Activated naive CD8-positive, alpha-beta T cell treated with anti-CD3 and anti-CD28 coated beads, Interleukin-2, amount 50 U/mL, for 24 hours (primary cell): Measurements from ENCODE around the gene TRPC4.

Experiments
- ATAC-seq: fragments of 150-1000 bp; cut with Tn5 transposase; one replicate; pipeline ENCODE4 v1.10.0; 2021
- DNase-seq: peaks from one replicate; pipeline ENCODE4 v3.0.0; 2021
- H3K27ac Mint-ChIP-seq: one replicate; pipeline ENCODE4 v1.8.0; 2021; ENCODE audit warnings: mild to moderate bottlenecking, mixed read lengths
- H3K27me3 Mint-ChIP-seq: one replicate; pipeline ENCODE4 v1.8.0; 2021; ENCODE audit warnings: mixed read lengths
- H3K36me3 Mint-ChIP-seq: one replicate; pipeline ENCODE4 v1.8.0; 2021; ENCODE audit warnings: low read depth, mixed read lengths
- H3K4me1 Mint-ChIP-seq: one replicate; pipeline ENCODE4 v1.8.0; 2021; ENCODE audit warnings: mixed read lengths
- H3K4me3 Mint-ChIP-seq: one replicate; pipeline ENCODE4 v1.8.0; 2021; ENCODE audit warnings: mild to moderate bottlenecking, moderate library complexity, mixed read lengths
- H3K9me3 Mint-ChIP-seq: one replicate; pipeline ENCODE4 v1.8.0; 2021; ENCODE audit warnings: mixed read lengths

The TRPC4 gene

GRCh38 chr13:37777676-37778075 lies 91.9 kb downstream of the TRPC4 start:
- H3K27ac Mint-ChIP-seq = no peak overlapping the region
- H3K4me1 Mint-ChIP-seq = no peaks in the 10 kb centered on the region
- no peak for ATAC-seq
- no peak overlapping the region for H3K4me3 Mint-ChIP-seq
- H3K9me3 Mint-ChIP-seq = peaks cover 5% of the 10 kb centered on the region
- no peaks in the 10 kb centered on the region for H3K27me3 Mint-ChIP-seq
- DNase-seq = no peak
- H3K36me3 Mint-ChIP-seq = no peaks in the 10 kb centered on the region

GRCh38 chr13:37775871-37776270 lies 93.7 kb downstream of the TRPC4 start:
- no peak overlapping the region for H3K4me3 Mint-ChIP-seq
- no peaks in the 10 kb centered on the region for H3K36me3 Mint-ChIP-seq
- no peak overlapping the region for H3K27ac Mint-ChIP-seq
- H3K27me3 Mint-ChIP-seq = no peaks in the 10 kb centered on the region
- DNase-seq (no peak), ATAC-seq (no peak)
- H3K4me1 Mint-ChIP-seq = no peaks in the 10 kb centered on the region
- peaks cover 5% of the 10 kb centered on the region for H3K9me3 Mint-ChIP-seq

GRCh38 chr13:37772644-37773043 lies 96.9 kb downstream of the TRPC4 start:
- DNase-seq (no peak), ATAC-seq (no peak)
- H3K27me3 Mint-ChIP-seq = no peaks in the 10 kb centered on the region
- H3K4me1 Mint-ChIP-seq = no peaks in the 10 kb centered on the region
- H3K4me3 Mint-ChIP-seq = no peak overlapping the region
- H3K9me3 Mint-ChIP-seq = peaks cover 5% of the 10 kb centered on the region
- no peaks in the 10 kb centered on the region for H3K36me3 Mint-ChIP-seq
- no peak overlapping the region for H3K27ac Mint-ChIP-seq

GRCh38 chr13:37769545-37769944 lies 100.0 kb downstream of the TRPC4 start:
- no peak for DNase-seq
- no peaks in the 10 kb centered on the region for H3K4me1 Mint-ChIP-seq
- no peak overlapping the region for H3K27ac Mint-ChIP-seq

GRCh38 chr13:37769078-37769477 lies 100.5 kb downstream of the TRPC4 start:
- DNase-seq (no peak), ATAC-seq (no peak)
- Mint-ChIP-seq H3K4me3 (no peak overlapping the region), H3K27me3 (no peaks in the 10 kb centered on the region), H3K36me3 (no peaks in the 10 kb centered on the region), H3K9me3 (no peaks in the 10 kb centered on the region), H3K27ac (no peak overlapping the region), H3K4me1 (no peaks in the 10 kb centered on the region)

More at GRCh38 chr13:37769545-37769944, 100.0 kb downstream of the TRPC4 start:
- no peak for ATAC-seq
- no peaks in the 10 kb centered on the region for H3K9me3 Mint-ChIP-seq
- H3K27me3 Mint-ChIP-seq = no peaks in the 10 kb centered on the region
- H3K36me3 Mint-ChIP-seq = no peaks in the 10 kb centered on the region
- H3K4me3 Mint-ChIP-seq = no peak overlapping the region

- no peak for DNase-seq
- Mint-ChIP-seq H3K27ac (no peak overlapping the region), H3K27me3 (no peaks in the 10 kb centered on the region), H3K9me3 (no peaks in the 10 kb centered on the region), H3K36me3 (no peaks in the 10 kb centered on the region), H3K4me3 (no peak overlapping the region), H3K4me1 (no peaks in the 10 kb centered on the region)
- no peak for ATAC-seq
Observed at GRCh38 chr13:37766502-37766901, 103.1 kb downstream of the TRPC4 start.

GRCh38 chr13:37755349-37755748 lies 114.2 kb downstream of the TRPC4 start:
- no peak overlapping the region for H3K27ac Mint-ChIP-seq
- H3K36me3 Mint-ChIP-seq = no peaks in the 10 kb centered on the region
- H3K4me3 Mint-ChIP-seq = no peak overlapping the region
- no peaks in the 10 kb centered on the region for H3K9me3 Mint-ChIP-seq
- ATAC-seq (no peak), DNase-seq (no peak)
- H3K27me3 Mint-ChIP-seq = no peaks in the 10 kb centered on the region
- H3K4me1 Mint-ChIP-seq = no peaks in the 10 kb centered on the region

- ATAC-seq = no peak
- H3K4me1 Mint-ChIP-seq = no peaks in the 10 kb centered on the region
- no peaks in the 10 kb centered on the region for H3K9me3 Mint-ChIP-seq
- H3K36me3 Mint-ChIP-seq = no peaks in the 10 kb centered on the region
- H3K27ac Mint-ChIP-seq = no peak overlapping the region
- no peak overlapping the region for H3K4me3 Mint-ChIP-seq
- no peaks in the 10 kb centered on the region for H3K27me3 Mint-ChIP-seq
- DNase-seq = no peak
Observed at GRCh38 chr13:37753776-37754175, 115.8 kb downstream of the TRPC4 start.

- H3K27ac Mint-ChIP-seq = no peak overlapping the region
- no peaks in the 10 kb centered on the region for H3K36me3 Mint-ChIP-seq
- no peak for DNase-seq
Observed at GRCh38 chr13:37752146-37752545, 117.4 kb downstream of the TRPC4 start.

GRCh38 chr13:37751025-37751424 lies 118.5 kb downstream of the TRPC4 start:
- no peak for DNase-seq
- no peaks in the 10 kb centered on the region for H3K4me1 Mint-ChIP-seq
- ATAC-seq = no peak
- H3K27ac Mint-ChIP-seq = no peak overlapping the region
- H3K4me3 Mint-ChIP-seq = no peak overlapping the region
- no peaks in the 10 kb centered on the region for H3K27me3 Mint-ChIP-seq
- no peaks in the 10 kb centered on the region for H3K36me3 Mint-ChIP-seq
- H3K9me3 Mint-ChIP-seq = no peaks in the 10 kb centered on the region

More at GRCh38 chr13:37752146-37752545, 117.4 kb downstream of the TRPC4 start:
- H3K9me3 Mint-ChIP-seq = no peaks in the 10 kb centered on the region
- H3K27me3 Mint-ChIP-seq = no peaks in the 10 kb centered on the region
- no peak overlapping the region for H3K4me3 Mint-ChIP-seq
- ATAC-seq = no peak
- no peaks in the 10 kb centered on the region for H3K4me1 Mint-ChIP-seq

GRCh38 chr13:37748913-37749312 lies 120.7 kb downstream of the TRPC4 start:
- Mint-ChIP-seq H3K9me3 (no peaks in the 10 kb centered on the region), H3K27ac (no peak overlapping the region), H3K36me3 (no peaks in the 10 kb centered on the region), H3K4me3 (no peak overlapping the region), H3K4me1 (no peaks in the 10 kb centered on the region), H3K27me3 (no peaks in the 10 kb centered on the region)
- DNase-seq (no peak), ATAC-seq (no peak)

- DNase-seq = no peak
Observed at GRCh38 chr13:37747071-37747612, 122.4 kb downstream of the TRPC4 start.

GRCh38 chr13:37741536-37741935 lies 128.0 kb downstream of the TRPC4 start:
- Mint-ChIP-seq H3K36me3 (no peaks in the 10 kb centered on the region), H3K27me3 (no peaks in the 10 kb centered on the region), H3K27ac (no peak overlapping the region), H3K4me3 (no peak overlapping the region), H3K9me3 (no peaks in the 10 kb centered on the region), H3K4me1 (no peaks in the 10 kb centered on the region)
- no peak for ATAC-seq
- DNase-seq = no peak

More at GRCh38 chr13:37747071-37747612, 122.4 kb downstream of the TRPC4 start:
- Mint-ChIP-seq H3K4me3 (no peak overlapping the region), H3K9me3 (no peaks in the 10 kb centered on the region), H3K36me3 (no peaks in the 10 kb centered on the region), H3K27me3 (no peaks in the 10 kb centered on the region), H3K27ac (no peak overlapping the region), H3K4me1 (no peaks in the 10 kb centered on the region)
- ATAC-seq = no peak

GRCh38 chr13:37736045-37736444 lies 133.5 kb downstream of the TRPC4 start:
- Mint-ChIP-seq H3K27ac (no peak overlapping the region), H3K4me1 (no peaks in the 10 kb centered on the region), H3K4me3 (no peak overlapping the region), H3K9me3 (no peaks in the 10 kb centered on the region), H3K27me3 (no peaks in the 10 kb centered on the region), H3K36me3 (no peaks in the 10 kb centered on the region)
- ATAC-seq (no peak), DNase-seq (no peak)

- H3K36me3 Mint-ChIP-seq = no peaks in the 10 kb centered on the region
- H3K9me3 Mint-ChIP-seq = no peaks in the 10 kb centered on the region
- H3K27me3 Mint-ChIP-seq = no peaks in the 10 kb centered on the region
- no peak overlapping the region for H3K4me3 Mint-ChIP-seq
- ATAC-seq (no peak), DNase-seq (no peak)
- H3K27ac Mint-ChIP-seq = no peak overlapping the region
- H3K4me1 Mint-ChIP-seq = no peaks in the 10 kb centered on the region
Observed at GRCh38 chr13:37735293-37735692, 134.3 kb downstream of the TRPC4 start.

- no peak for DNase-seq
Observed at GRCh38 chr13:37729876-37730275, 139.7 kb downstream of the TRPC4 start.

More at GRCh38 chr13:37729876-37730275, 139.7 kb downstream of the TRPC4 start:
- H3K9me3 Mint-ChIP-seq = no peaks in the 10 kb centered on the region
- ATAC-seq = no peak
- H3K36me3 Mint-ChIP-seq = no peaks in the 10 kb centered on the region
- H3K4me1 Mint-ChIP-seq = no peaks in the 10 kb centered on the region
- H3K27me3 Mint-ChIP-seq = no peaks in the 10 kb centered on the region
- H3K27ac Mint-ChIP-seq = no peak overlapping the region
- no peak overlapping the region for H3K4me3 Mint-ChIP-seq
